T47D (cell line): ENCODE data around the gene DLG3.
"Not testable (repeated sequence)": the region's sequence is repeated elsewhere in the genome, so short reads cannot be mapped to it uniquely, and the experiment has no call there.

Experiments used
- DNase-seq, 2 experiments: peaks; one replicate each; pipeline versions ENCODE4 v3.0.0 to v3.0.0-alpha.2; 2011 to 2012; ENCODE audit warnings: low read depth in 1 of 2, low spot score in 1 of 2
- JUND ChIP-seq: IDR thresholded peaks from 2 replicates; pipeline ENCODE4 v1.6.1; 2012; ENCODE audit warnings: low read depth
- in situ Hi-C: cut with HindIII; loops from 2 replicates; pipeline ENCODE4 v1.10.0; 2016; ENCODE audit warnings: low sequenced_read_pairs, low pct_unique_long_range_greater_than_20kb

Gene DLG3

GRCh38 chrX:70494441-70494840, 49.8 kb downstream of the DLG3 start:
- in situ Hi-C loops = no loop called here
- DNase-seq = no peak
- no peak for TF ChIP-seq JUND

DNA sequence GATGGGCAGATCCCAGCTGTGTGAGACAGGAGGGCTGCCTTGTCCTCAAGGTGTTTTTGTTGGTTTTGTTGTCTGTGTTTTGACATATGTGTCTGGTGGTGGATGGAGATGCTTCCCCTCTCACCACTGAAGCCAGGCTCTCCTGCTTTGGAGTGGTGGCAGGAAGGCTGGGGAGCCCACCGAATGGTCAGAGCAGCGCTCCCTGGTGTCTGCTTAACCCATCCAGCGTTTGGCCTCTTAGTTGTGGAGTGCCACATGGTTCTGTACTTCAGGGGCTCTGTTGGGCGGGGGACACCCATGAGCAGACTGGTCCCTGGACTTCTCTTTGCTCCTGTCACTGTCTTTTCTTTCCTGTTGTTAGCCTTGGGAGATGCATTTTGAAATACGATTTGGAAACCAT, 51.9 kb downstream of the DLG3 start:
- in situ Hi-C loops = no loop called here
- DNase-seq = no peak
- no peak for TF ChIP-seq JUND

GRCh38 chrX:70497026-70497425, 52.4 kb downstream of the DLG3 start:
- DNase-seq = no peak
- in situ Hi-C loops = no loop called here
- no peak for TF ChIP-seq JUND

GRCh38 chrX:70498129-70498528, 53.5 kb downstream of the DLG3 start:
- in situ Hi-C loops = no loop called here
- no peak for DNase-seq
- TF ChIP-seq JUND = no peak

DNA sequence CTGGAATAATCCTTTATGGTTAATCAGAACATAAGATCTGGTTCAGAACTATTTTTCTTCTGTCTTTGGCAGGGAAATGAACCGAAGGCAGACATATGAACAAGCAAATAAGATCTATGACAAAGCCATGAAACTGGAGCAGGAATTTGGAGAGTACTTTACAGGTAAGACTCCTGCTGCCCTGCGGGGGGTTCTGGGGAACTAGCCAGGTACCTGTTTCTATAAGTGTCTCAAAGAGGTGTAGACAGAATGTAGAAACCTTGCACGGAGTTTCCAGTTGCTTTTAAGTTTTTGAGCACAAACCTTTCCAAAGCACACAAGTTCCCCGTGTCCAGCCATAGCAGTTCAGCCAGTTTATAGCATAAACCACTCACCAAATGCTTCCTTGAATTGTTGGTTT, 56.2 kb downstream of the DLG3 start:
- no peak for TF ChIP-seq JUND
- DNase-seq = no peak
- in situ Hi-C loops = no loop called here

- in situ Hi-C loops = no loop called here
- TF ChIP-seq JUND = no peak
- DNase-seq = no peak
These were observed 60.3 kb downstream of the DLG3 start for GRCh38 chrX:70504772-70505450.

DNA sequence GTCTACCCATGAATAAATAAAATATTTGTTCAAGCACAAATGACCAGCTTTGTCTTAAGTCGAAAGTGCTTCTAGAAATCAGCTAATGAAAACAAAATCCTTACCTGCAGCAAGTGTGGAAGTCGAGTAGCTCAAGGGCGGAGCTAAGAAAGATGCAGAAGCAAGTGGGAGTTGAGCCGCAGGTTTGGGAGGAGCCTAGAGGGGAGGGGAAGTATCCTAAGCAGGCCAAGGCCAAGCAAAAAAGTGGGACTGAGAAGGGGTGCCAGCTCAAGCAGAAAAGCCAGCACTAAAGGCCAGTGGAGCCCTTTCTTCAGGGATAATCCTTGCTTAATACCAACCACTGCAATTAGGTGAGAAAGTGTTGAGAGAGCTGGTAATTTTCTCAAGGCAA, 60.8 kb downstream of the DLG3 start:
- in situ Hi-C loops = no loop called here
- DNase-seq = no peak
- TF ChIP-seq JUND = no peak

GRCh38 chrX:70508296-70508911, 63.8 kb downstream of the DLG3 start:
- no peak for TF ChIP-seq JUND
- in situ Hi-C loops = no loop called here
- no peak for DNase-seq

GRCh38 chrX:70509078-70509477, 64.4 kb downstream of the DLG3 start:
- no peak for DNase-seq
- no peak for TF ChIP-seq JUND
- in situ Hi-C loops = no loop called here

DNA sequence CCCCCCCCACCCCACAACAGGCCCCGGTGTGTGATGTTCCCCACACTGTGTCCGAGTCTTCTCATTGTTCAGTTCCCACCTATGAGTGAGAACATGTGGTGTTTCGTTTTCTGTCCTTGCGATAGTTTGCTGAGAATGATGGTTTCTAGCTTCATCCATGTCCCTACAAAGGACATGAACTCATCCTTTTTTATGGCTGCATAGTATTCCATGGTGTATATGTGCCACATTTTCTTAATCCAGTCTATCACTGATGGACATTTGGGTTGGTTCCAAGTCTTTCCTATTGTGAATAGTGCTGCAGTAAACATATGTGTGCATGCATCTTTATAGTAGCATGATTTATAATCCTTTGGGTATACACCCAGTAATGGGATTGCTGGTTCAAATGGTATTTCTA, 70.6 kb downstream of the DLG3 start:
- in situ Hi-C loops, DNase-seq: not testable (repeated sequence)

DNA sequence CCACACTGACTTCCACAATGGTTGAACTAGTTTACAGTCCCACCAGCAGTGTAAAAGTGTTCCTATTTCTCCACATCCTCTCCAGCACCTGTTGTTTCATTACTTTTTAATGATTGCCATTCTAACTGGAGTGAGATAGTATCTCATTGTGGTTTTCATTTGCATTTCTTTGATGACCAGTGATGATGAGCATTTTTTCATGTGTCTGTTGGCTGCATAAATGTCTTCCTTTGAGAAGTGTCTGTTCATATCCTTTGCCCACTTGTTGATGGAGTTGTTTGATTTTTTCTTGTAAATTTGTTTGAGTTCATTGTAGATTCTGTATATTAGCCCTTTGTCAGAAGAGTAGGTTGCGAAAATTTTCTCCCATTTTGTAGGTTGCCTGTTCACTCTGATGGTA, 71.1 kb downstream of the DLG3 start:
- DNase-seq, in situ Hi-C loops: not testable (repeated sequence)

DNA sequence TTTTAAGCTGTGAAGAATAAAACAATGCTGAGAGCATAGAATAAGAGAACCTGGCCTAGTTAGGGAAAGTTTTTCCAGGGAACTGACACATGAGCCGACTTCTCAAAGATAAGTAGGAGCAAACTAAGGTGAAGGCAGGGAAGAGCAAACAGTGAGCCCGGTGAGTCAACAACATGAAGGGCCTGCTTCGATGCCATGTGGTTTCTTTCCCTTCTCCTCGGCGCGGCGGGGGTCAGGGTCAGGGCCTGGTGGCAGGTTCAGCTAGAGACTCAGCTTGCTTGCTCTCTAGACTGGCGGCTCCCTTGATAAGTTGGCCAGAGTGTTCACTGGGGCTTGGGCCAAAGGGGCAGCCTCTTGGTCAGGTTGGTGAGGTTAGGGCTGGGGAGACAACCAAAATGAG, 81.1 kb downstream of the DLG3 start:
- DNase-seq = peak in 1 of 2 experiments; percentile 59
- no peak for TF ChIP-seq JUND
- in situ Hi-C loops = no loop called here

DNA sequence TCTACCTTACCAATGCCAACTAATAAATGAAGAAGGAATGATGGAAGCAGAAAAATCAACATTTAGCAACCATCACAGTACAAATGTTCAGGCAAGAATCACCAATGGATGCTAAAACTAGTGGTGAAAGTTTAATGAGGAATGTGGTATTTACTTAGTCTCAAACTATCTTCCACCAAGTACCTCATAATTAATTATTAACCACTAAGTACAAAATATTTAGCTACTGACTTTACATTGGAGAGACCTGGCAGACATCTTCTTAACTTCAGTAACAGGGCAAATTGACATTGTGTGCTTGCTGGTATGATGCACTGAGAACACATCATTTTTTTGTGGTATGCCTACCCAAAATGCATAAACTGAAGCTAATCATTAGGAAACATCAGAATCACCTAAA, 82.4 kb downstream of the DLG3 start:
- DNase-seq = no peak
- in situ Hi-C loops = no loop called here
- no peak for TF ChIP-seq JUND
